ELR (cell line): ENCODE measurements around the gene HHAT.

Experiments used
- DNase-seq: peaks from one replicate; pipeline ENCODE4 v3.0.0-alpha.2; 2015; ENCODE audit warnings: low read depth

Gene HHAT

GRCh38 chr1:210722410-210723081 is 393.8 kb downstream of the HHAT start:
- DNase-seq = no peak

GRCh38 chr1:210723646-210724045 is 394.9 kb downstream of the HHAT start:
- no peak for DNase-seq

DNA sequence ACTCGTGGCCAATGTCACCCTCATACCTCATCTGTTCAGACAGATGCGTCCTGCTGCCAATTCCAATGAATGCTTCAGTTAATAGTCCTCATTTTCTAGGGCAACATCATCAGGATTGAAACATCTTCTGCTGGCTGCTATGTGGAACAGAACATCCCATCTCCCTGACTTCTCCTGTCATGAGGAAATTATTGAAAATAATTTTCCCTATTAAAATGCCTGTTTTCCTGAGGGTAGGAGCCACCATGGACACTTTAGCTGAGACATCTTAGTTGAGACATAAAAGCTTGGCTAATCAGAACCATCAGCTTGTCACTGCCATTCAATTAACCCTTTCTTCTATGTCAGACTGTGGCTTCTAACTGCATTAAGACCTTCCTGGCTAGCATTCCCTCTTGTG is 396.1 kb downstream of the HHAT start:
- DNase-seq = no peak
